ENCODE results near the gene TCF4. TPM values are rescaled to one million over a fixed set of nuclear protein-coding genes. Genes with fewer than 3 reads are reported as not detected.

The TCF4 gene
- polyA plus RNA-seq, 1 donor (not counting 4 experiments of a cell fraction or from before 2014, with no cell fraction given) = 9.7 TPM

DNA sequence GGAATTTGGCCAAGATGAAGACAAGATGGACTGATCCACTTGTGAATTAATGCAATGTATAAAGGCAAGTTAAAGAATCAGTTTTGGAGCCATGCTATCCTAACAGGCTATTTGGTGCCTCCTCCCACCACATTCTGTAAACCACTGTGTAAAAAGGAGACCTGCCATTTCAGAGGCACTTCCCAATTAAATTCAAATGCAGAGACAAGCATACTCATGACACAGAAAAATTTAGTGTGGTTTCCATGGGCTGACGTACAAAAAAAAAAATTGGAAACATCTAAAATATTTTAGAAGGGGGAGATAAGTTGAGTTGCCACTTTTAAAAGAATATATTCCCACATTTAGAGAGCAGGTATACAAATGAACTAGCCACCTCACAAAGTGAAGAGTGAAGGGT is 112.1 kb downstream of the TCF4 start:
- FAIRE-seq (no peak), DNase-seq (ENCODE audit: low read depth, low spot score) (no peak)
- H3K27ac ChIP-seq (ENCODE audit: control insufficient read depth, insufficient read depth, low read length) = no peak overlapping the region
- no peak overlapping the region for H3K4me3 ChIP-seq (ENCODE audit: control insufficient read depth in 2 of 3, extremely low read depth in 1 of 3, insufficient read depth in 2 of 3, low read depth in 1 of 3, low read length in 3 of 3)
- dilution Hi-C loops (cut with MboI; ENCODE audit: extremely low pct_ligation_motif_present, low sequenced_read_pairs) = no loop called here
- H3K9me1 ChIP-seq (ENCODE audit: control insufficient read depth, extremely low read depth, insufficient read depth, low read length) = no peaks in the 10 kb centered on the region
- no peaks in the 10 kb centered on the region for H3K36me3 ChIP-seq (ENCODE audit: control insufficient read depth in 2 of 2, extremely low read depth in 1 of 2, insufficient read depth in 2 of 2, low read length in 2 of 2)
- no peaks in the 10 kb centered on the region for H3K9me3 ChIP-seq (ENCODE audit: control insufficient read depth, low read depth, low read length)
- H3K27me3 ChIP-seq (ENCODE audit: control insufficient read depth, extremely low read depth, insufficient read depth, low read length) = no peaks in the 10 kb centered on the region
- H2AFZ ChIP-seq (ENCODE audit: control insufficient read depth, low read length) = no peak overlapping the region
- no peak overlapping the region for H3K9ac ChIP-seq (ENCODE audit: control insufficient read depth, extremely low read depth, insufficient read depth, low read length)
- no peaks in the 10 kb centered on the region for H3K79me2 ChIP-seq (ENCODE audit: control insufficient read depth, insufficient read depth, low read length)
- TF ChIP-seq, protein P1, sequence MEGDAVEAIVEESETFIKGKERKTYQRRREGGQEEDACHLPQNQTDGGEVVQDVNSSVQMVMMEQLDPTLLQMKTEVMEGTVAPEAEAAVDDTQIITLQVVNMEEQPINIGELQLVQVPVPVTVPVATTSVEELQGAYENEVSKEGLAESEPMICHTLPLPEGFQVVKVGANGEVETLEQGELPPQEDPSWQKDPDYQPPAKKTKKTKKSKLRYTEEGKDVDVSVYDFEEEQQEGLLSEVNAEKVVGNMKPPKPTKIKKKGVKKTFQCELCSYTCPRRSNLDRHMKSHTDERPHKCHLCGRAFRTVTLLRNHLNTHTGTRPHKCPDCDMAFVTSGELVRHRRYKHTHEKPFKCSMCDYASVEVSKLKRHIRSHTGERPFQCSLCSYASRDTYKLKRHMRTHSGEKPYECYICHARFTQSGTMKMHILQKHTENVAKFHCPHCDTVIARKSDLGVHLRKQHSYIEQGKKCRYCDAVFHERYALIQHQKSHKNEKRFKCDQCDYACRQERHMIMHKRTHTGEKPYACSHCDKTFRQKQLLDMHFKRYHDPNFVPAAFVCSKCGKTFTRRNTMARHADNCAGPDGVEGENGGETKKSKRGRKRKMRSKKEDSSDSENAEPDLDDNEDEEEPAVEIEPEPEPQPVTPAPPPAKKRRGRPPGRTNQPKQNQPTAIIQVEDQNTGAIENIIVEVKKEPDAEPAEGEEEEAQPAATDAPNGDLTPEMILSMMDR (optimal IDR thresholded peaks at IDR 0.05 in 1 of 3, IDR thresholded peaks at IDR 0.05 in 1 of 3, conservative IDR thresholded peaks at IDR 0.05 in 1 of 3; ENCODE audit: extremely low read depth in 1 of 3, insufficient read depth in 2 of 3, low read length in 3 of 3) = no peak
- no peak for TF ChIP-seq EZH2 (IDR thresholded peaks at IDR 0.05; ENCODE audit: low read length)
- H4K20me1 ChIP-seq (ENCODE audit: control insufficient read depth, extremely low read depth, insufficient read depth, low read length) = no peaks in the 10 kb centered on the region
- peaks cover 19% of the 10 kb centered on the region for H3K4me1 ChIP-seq (ENCODE audit: control insufficient read depth, extremely low read depth, insufficient read depth, low read length)
- H3K4me2 ChIP-seq (ENCODE audit: control insufficient read depth, extremely low read depth, insufficient read depth, low read depth, low read length) = no peak overlapping the region

DNA sequence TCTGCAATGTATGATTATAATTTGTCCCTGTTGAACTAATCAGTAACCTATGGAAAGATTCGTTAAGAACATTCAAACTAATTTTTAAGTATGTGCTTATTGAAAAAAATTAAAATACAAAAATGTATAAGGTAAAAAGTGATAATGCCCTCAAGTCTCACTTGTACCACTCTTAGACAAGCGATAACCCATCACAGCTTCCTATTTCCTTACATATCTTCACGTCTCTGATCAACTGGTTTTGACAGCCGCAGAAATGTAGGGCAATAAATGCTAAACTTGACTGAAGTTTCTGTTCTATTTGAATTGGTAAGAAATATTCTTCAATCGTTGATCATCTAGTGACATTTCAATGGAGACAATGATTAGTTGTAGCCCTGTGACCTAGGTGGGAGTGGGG is 112.5 kb downstream of the TCF4 start:
- no peaks in the 10 kb centered on the region for H3K9me3 ChIP-seq (ENCODE audit: control insufficient read depth, low read depth, low read length)
- H3K4me3 ChIP-seq (ENCODE audit: control insufficient read depth in 2 of 3, extremely low read depth in 1 of 3, insufficient read depth in 2 of 3, low read depth in 1 of 3, low read length in 3 of 3) = no peak overlapping the region
- no peaks in the 10 kb centered on the region for H3K36me3 ChIP-seq (ENCODE audit: control insufficient read depth in 2 of 2, extremely low read depth in 1 of 2, insufficient read depth in 2 of 2, low read length in 2 of 2)
- no peak overlapping the region for H3K27ac ChIP-seq (ENCODE audit: control insufficient read depth, insufficient read depth, low read length)
- no peaks in the 10 kb centered on the region for H3K79me2 ChIP-seq (ENCODE audit: control insufficient read depth, insufficient read depth, low read length)
- FAIRE-seq = no peak
- dilution Hi-C loops (cut with MboI; ENCODE audit: extremely low pct_ligation_motif_present, low sequenced_read_pairs) = no loop called here
- H3K27me3 ChIP-seq (ENCODE audit: control insufficient read depth, extremely low read depth, insufficient read depth, low read length) = no peaks in the 10 kb centered on the region
- no peak overlapping the region for H3K4me2 ChIP-seq (ENCODE audit: control insufficient read depth, extremely low read depth, insufficient read depth, low read depth, low read length)
- H4K20me1 ChIP-seq (ENCODE audit: control insufficient read depth, extremely low read depth, insufficient read depth, low read length) = no peaks in the 10 kb centered on the region
- TF ChIP-seq, protein P1 (optimal IDR thresholded peaks at IDR 0.05 in 1 of 3, IDR thresholded peaks at IDR 0.05 in 1 of 3, conservative IDR thresholded peaks at IDR 0.05 in 1 of 3; ENCODE audit: extremely low read depth in 1 of 3, insufficient read depth in 2 of 3, low read length in 3 of 3) = no peak
- TF ChIP-seq EZH2 (IDR thresholded peaks at IDR 0.05; ENCODE audit: low read length) = no peak
- H2AFZ ChIP-seq (ENCODE audit: control insufficient read depth, low read length) = no peak overlapping the region
- H3K9me1 ChIP-seq (ENCODE audit: control insufficient read depth, extremely low read depth, insufficient read depth, low read length) = no peaks in the 10 kb centered on the region
- H3K9ac ChIP-seq (ENCODE audit: control insufficient read depth, extremely low read depth, insufficient read depth, low read length) = no peak overlapping the region
- H3K4me1 ChIP-seq (ENCODE audit: control insufficient read depth, extremely low read depth, insufficient read depth, low read length) = peaks cover 19% of the 10 kb centered on the region
- DNase-seq (ENCODE audit: low read depth, low spot score) = no peak

All from keratinocyte (primary cell).